Stimulated activated CD4-positive, alpha-beta T cell treated with anti-CD3 and anti-CD28 coated beads, Interleukin-1b, Interleukin-23, amount 100 ng/mL, for 4 hours (primary cell): ENCODE data around the gene C3orf70.

Experiments
- DNase-seq, 2 donors: peaks; one replicate each; pipeline ENCODE4 v3.0.0-alpha.2; 2020; ENCODE audit warnings: low read depth in 2 of 2

Gene C3orf70

GRCh38 chr3:185087419-185087818, 65.4 kb downstream of the C3orf70 start:
- no peak for DNase-seq

GRCh38 chr3:185084901-185085300, 68.0 kb downstream of the C3orf70 start:
- no peak for DNase-seq

- no peak for DNase-seq
Measured at GRCh38 chr3:185084402-185084801, 68.5 kb downstream of the C3orf70 start.

- no peak for DNase-seq
Measured at GRCh38 chr3:185082829-185083228, 70.0 kb downstream of the C3orf70 start.

- no peak for DNase-seq
Measured at GRCh38 chr3:185082149-185082548, 70.7 kb downstream of the C3orf70 start.

- DNase-seq, result no peak
Measured at GRCh38 chr3:185081521-185081920, 71.3 kb downstream of the C3orf70 start.

- no peak for DNase-seq
Measured at GRCh38 chr3:185079625-185080024, 73.2 kb downstream of the C3orf70 start.

GRCh38 chr3:185076219-185076618, 76.6 kb downstream of the C3orf70 start:
- DNase-seq, result no peak

GRCh38 chr3:185075547-185075946, 77.3 kb downstream of the C3orf70 start:
- no peak for DNase-seq

- no peak for DNase-seq
Measured at GRCh38 chr3:185071287-185071800, 81.5 kb downstream of the C3orf70 start.

GRCh38 chr3:185070491-185071286, 82.2 kb downstream of the C3orf70 start:
- no peak for DNase-seq

- no peak for DNase-seq
Measured at GRCh38 chr3:185069037-185070030, 83.5 kb downstream of the C3orf70 start.

- DNase-seq, result no peak
Measured at GRCh38 chr3:185067173-185067572, 85.7 kb downstream of the C3orf70 start.

- DNase-seq, result no peak
Measured at GRCh38 chr3:185066251-185066650, 86.6 kb downstream of the C3orf70 start.

- no peak for DNase-seq
Measured at GRCh38 chr3:185065059-185065458, 87.8 kb downstream of the C3orf70 start.

GRCh38 chr3:185063431-185063830, 89.4 kb downstream of the C3orf70 start:
- DNase-seq, result no peak

- no peak for DNase-seq
Measured at GRCh38 chr3:185062191-185062590, 90.7 kb downstream of the C3orf70 start.

GRCh38 chr3:185060655-185061054, 92.2 kb downstream of the C3orf70 start:
- no peak for DNase-seq

GRCh38 chr3:185059766-185060165, 93.1 kb downstream of the C3orf70 start:
- no peak for DNase-seq

GRCh38 chr3:185058796-185059195, 94.1 kb downstream of the C3orf70 start:
- DNase-seq, result no peak

- no peak for DNase-seq
Measured at GRCh38 chr3:185057829-185058228, 95.0 kb downstream of the C3orf70 start.

GRCh38 chr3:185056908-185057307, 96.0 kb downstream of the C3orf70 start:
- DNase-seq, result no peak
